ENCODE measurements around the gene CST9L. TPM values are rescaled to one million over a fixed set of nuclear protein-coding genes. Genes with fewer than 3 reads are reported as not detected.

CST9L gene
- total RNA-seq, 1 donor from 2014 or later: not detected

- Mint-ChIP-seq H3K27me3 (ENCODE audit: unreplicated experiment) (peaks cover 2% of the 10 kb centered on the region), H3K27ac (ENCODE audit: unreplicated experiment) (no peak overlapping the region), H3K4me1 (ENCODE audit: low read depth, unreplicated experiment) (peaks cover 7% of the 10 kb centered on the region), H3K9me3 (ENCODE audit: unreplicated experiment) (no peaks in the 10 kb centered on the region), H3K4me3 (ENCODE audit: unreplicated experiment) (no peak overlapping the region), H3K36me3 (ENCODE audit: unreplicated experiment) (no peaks in the 10 kb centered on the region)
- TF ChIP-seq CTCF (IDR thresholded peaks at IDR 0.05; ENCODE audit: partially characterized antibody, unreplicated experiment): no peak
- no peak for DNase-seq
Measured at GRCh38 chr20:23515250-23515939, 52.9 kb downstream of the CST9L start.

GRCh38 chr20:23514848-23515247 lies 53.4 kb downstream of the CST9L start:
- no peak for TF ChIP-seq CTCF (IDR thresholded peaks at IDR 0.05; ENCODE audit: partially characterized antibody, unreplicated experiment)
- Mint-ChIP-seq H3K4me3 (ENCODE audit: unreplicated experiment) (no peak overlapping the region), H3K27me3 (ENCODE audit: unreplicated experiment) (peaks cover 3% of the 10 kb centered on the region), H3K9me3 (ENCODE audit: unreplicated experiment) (no peaks in the 10 kb centered on the region), H3K36me3 (ENCODE audit: unreplicated experiment) (no peaks in the 10 kb centered on the region), H3K4me1 (ENCODE audit: low read depth, unreplicated experiment) (peaks cover 6% of the 10 kb centered on the region), H3K27ac (ENCODE audit: unreplicated experiment) (no peak overlapping the region)
- no peak for DNase-seq

Other genes with a start within 250 kb of the CST9L start
- gene NXT1, start 217.7 kb downstream of the CST9L start, total RNA-seq (ENCODE audit: unreplicated experiment): 12.6 TPM
- 28.3 TPM for gene GZF1, start 206.3 kb downstream of the CST9L start, total RNA-seq (ENCODE audit: unreplicated experiment)
- 74.1 TPM for gene NAPB, start 147.0 kb downstream of the CST9L start, total RNA-seq (ENCODE audit: unreplicated experiment)
- gene CSTL1, start 128.8 kb downstream of the CST9L start, total RNA-seq (ENCODE audit: unreplicated experiment): not detected
- gene CST11, start 115.6 kb downstream of the CST9L start, total RNA-seq (ENCODE audit: unreplicated experiment): not detected
- gene CST8, start 77.4 kb downstream of the CST9L start, total RNA-seq (ENCODE audit: unreplicated experiment): not detected
- gene CST9, start 37.4 kb upstream of the CST9L start, total RNA-seq (ENCODE audit: unreplicated experiment): not detected
- 224 TPM for gene CST3, start 69.5 kb upstream of the CST9L start, total RNA-seq (ENCODE audit: unreplicated experiment)
- gene CST4, start 120.6 kb upstream of the CST9L start, total RNA-seq (ENCODE audit: unreplicated experiment): not detected
- gene CST1, start 182.5 kb upstream of the CST9L start, total RNA-seq (ENCODE audit: unreplicated experiment): not detected